ENCODE results near the gene FAM156A. TPM values are rescaled to one million over a fixed set of nuclear protein-coding genes. Genes with fewer than 3 reads are reported as not detected.
"Not testable (repeated sequence)": the region's sequence is repeated elsewhere in the genome, so short reads cannot be mapped to it uniquely, and the experiment has no call there.

Gene FAM156A
- 12.1 TPM for total RNA-seq
- long read RNA-seq, transcript FAM156A-201 (4 exons, 2,942 nt) = major isoform, 6 of 17 reads
- long read RNA-seq, partial matches to known transcripts = 0 of 17 reads
- long read RNA-seq, other reads (novel, unspliced or antisense) = 5 of 17 reads

- H3K4me1 ChIP-seq; H3K27me3 ChIP-seq (ENCODE audit: low read depth); H3K36me3 ChIP-seq; H3K4me3 ChIP-seq; intact Hi-C loops (cut with micrococcal nuclease); H3K9me3 ChIP-seq (replicated peaks); DNase-seq; H3K27ac ChIP-seq (replicated peaks): not testable (repeated sequence)
These were observed at the start of gene FAM156A for GRCh38 chrX:52958113-52958959. TSS of gene FAM156A (minus strand) at chrX:52958518. CDS start at chrX:52948588, 9,930 bp downstream.

- no peak for DNase-seq
- Histone ChIP-seq H3K4me3 (no peak overlapping the region), H3K9me3 (replicated peaks) (no peaks in the 10 kb centered on the region), H3K27me3 (ENCODE audit: low read depth) (peaks cover 7% of the 10 kb centered on the region), H3K36me3 (no peaks in the 10 kb centered on the region), H3K4me1 (peaks cover 13% of the 10 kb centered on the region), H3K27ac (replicated peaks) (peak overlapping the region; percentile 23)
- no peak for TF ChIP-seq CTCF (IDR thresholded peaks at IDR 0.05; ENCODE audit: borderline replicate concordance)
- intact Hi-C loops (cut with micrococcal nuclease) = no loop called here
These were observed 47.0 kb upstream of the FAM156A start for GRCh38 chrX:53005327-53005726.

- intact Hi-C loops (cut with micrococcal nuclease) = no loop called here
- H3K27me3 ChIP-seq (ENCODE audit: low read depth) = peaks cover 8% of the 10 kb centered on the region
These were observed 46.5 kb upstream of the FAM156A start for GRCh38 chrX:53004811-53005210.

GRCh38 chrX:53004038-53004437, 45.7 kb upstream of the FAM156A start:
- Histone ChIP-seq H3K27ac (replicated peaks) (peak overlapping the region; percentile 12), H3K27me3 (ENCODE audit: low read depth) (peaks cover 8% of the 10 kb centered on the region)

More at GRCh38 chrX:53004811-53005210, 46.5 kb upstream of the FAM156A start:
- no peak for DNase-seq
- H3K36me3 ChIP-seq = no peaks in the 10 kb centered on the region
- no peak overlapping the region for H3K4me3 ChIP-seq
- H3K27ac ChIP-seq (replicated peaks) = peak overlapping the region; percentile 23
- TF ChIP-seq CTCF (IDR thresholded peaks at IDR 0.05; ENCODE audit: borderline replicate concordance) = no peak
- no peaks in the 10 kb centered on the region for H3K9me3 ChIP-seq (replicated peaks)
- peaks cover 13% of the 10 kb centered on the region for H3K4me1 ChIP-seq

GRCh38 chrX:53003111-53003510, 44.8 kb upstream of the FAM156A start:
- Histone ChIP-seq H3K36me3 (no peaks in the 10 kb centered on the region), H3K4me1 (peaks cover 13% of the 10 kb centered on the region), H3K9me3 (replicated peaks) (no peaks in the 10 kb centered on the region), H3K27me3 (ENCODE audit: low read depth) (peaks cover 8% of the 10 kb centered on the region), H3K27ac (replicated peaks) (no peak overlapping the region), H3K4me3 (no peak overlapping the region)
- intact Hi-C loops (cut with micrococcal nuclease) = no loop called here
- no peak for TF ChIP-seq CTCF (IDR thresholded peaks at IDR 0.05; ENCODE audit: borderline replicate concordance)
- DNase-seq = no peak

More at GRCh38 chrX:53004038-53004437, 45.7 kb upstream of the FAM156A start:
- no peaks in the 10 kb centered on the region for H3K9me3 ChIP-seq (replicated peaks)
- no peak for DNase-seq
- H3K4me3 ChIP-seq = no peak overlapping the region
- no peak for TF ChIP-seq CTCF (IDR thresholded peaks at IDR 0.05; ENCODE audit: borderline replicate concordance)
- peaks cover 13% of the 10 kb centered on the region for H3K4me1 ChIP-seq
- intact Hi-C loops (cut with micrococcal nuclease) = no loop called here
- H3K36me3 ChIP-seq = no peaks in the 10 kb centered on the region

- intact Hi-C loops (cut with micrococcal nuclease) = no loop called here
- H3K36me3 ChIP-seq = no peaks in the 10 kb centered on the region
- no peak overlapping the region for H3K4me3 ChIP-seq
- no peak for DNase-seq
- TF ChIP-seq CTCF (IDR thresholded peaks at IDR 0.05; ENCODE audit: borderline replicate concordance) = no peak
- H3K27me3 ChIP-seq (ENCODE audit: low read depth) = peaks cover 8% of the 10 kb centered on the region
- H3K27ac ChIP-seq (replicated peaks) = no peak overlapping the region
- no peaks in the 10 kb centered on the region for H3K9me3 ChIP-seq (replicated peaks)
- peaks cover 13% of the 10 kb centered on the region for H3K4me1 ChIP-seq
These were observed 43.6 kb upstream of the FAM156A start for GRCh38 chrX:53001958-53002357.

Data from left ventricle myocardium inferior (tissue), 1 donor.